CD4-positive, alpha-beta T cell treated with Interleukin-17A for 1 hour (primary cell): Measurements from ENCODE around the gene SYNE1.
"Not testable (repeated sequence)": the region's sequence is repeated elsewhere in the genome, so short reads cannot be mapped to it uniquely, and the experiment has no call there.

Experiments
- DNase-seq: peaks from one replicate; pipeline ENCODE4 v3.0.0-alpha.2; 2020

The SYNE1 gene

GRCh38 chr6:152637296-152638047 lies at the start of gene SYNE1:
TSS of gene SYNE1 (minus strand) at chr6:152637362. CDS start at chr6:152628331, 9,031 bp downstream.
- DNase-seq, result no peak

- DNase-seq, result no peak
These were observed 48.7 kb upstream of the SYNE1 start for GRCh38 chr6:152685819-152686218.

- not testable (repeated sequence) for DNase-seq
These were observed 45.8 kb upstream of the SYNE1 start for GRCh38 chr6:152682935-152683334.

- DNase-seq, result no peak
These were observed 45.0 kb upstream of the SYNE1 start for GRCh38 chr6:152682141-152682540.

GRCh38 chr6:152680879-152681517 lies 43.8 kb upstream of the SYNE1 start:
- DNase-seq, result no peak

GRCh38 chr6:152680151-152680550 lies 43.0 kb upstream of the SYNE1 start:
- no peak for DNase-seq

- DNase-seq, result no peak
These were observed 36.1 kb upstream of the SYNE1 start for GRCh38 chr6:152673236-152673635.

- DNase-seq, result no peak
These were observed 34.0 kb upstream of the SYNE1 start for GRCh38 chr6:152671171-152671570.

GRCh38 chr6:152669895-152670294 lies 32.7 kb upstream of the SYNE1 start:
- peak; percentile 7 for DNase-seq

GRCh38 chr6:152661776-152662175 lies 24.6 kb upstream of the SYNE1 start:
- no peak for DNase-seq

- no peak for DNase-seq
These were observed 14.8 kb upstream of the SYNE1 start for GRCh38 chr6:152651986-152652385.

- DNase-seq, result no peak
These were observed 10.9 kb upstream of the SYNE1 start for GRCh38 chr6:152648105-152648504.

- not testable (repeated sequence) for DNase-seq
These were observed 9.6 kb upstream of the SYNE1 start for GRCh38 chr6:152646732-152647131.

- peak; percentile 64 for DNase-seq
These were observed 5.6 kb upstream of the SYNE1 start for GRCh38 chr6:152642578-152643375.

- peak; percentile 11 for DNase-seq
These were observed 410 bp downstream of the SYNE1 start for GRCh38 chr6:152636609-152637295.

- DNase-seq, result peak; percentile 25
These were observed 1.0 kb downstream of the SYNE1 start for GRCh38 chr6:152636021-152636608.

- peak; percentile 68 for DNase-seq
These were observed 2.4 kb downstream of the SYNE1 start for GRCh38 chr6:152634773-152635172.

- no peak for DNase-seq
These were observed 4.9 kb downstream of the SYNE1 start for GRCh38 chr6:152632121-152632782.

GRCh38 chr6:152631376-152631775 lies 5.8 kb downstream of the SYNE1 start:
- no peak for DNase-seq

GRCh38 chr6:152630832-152631231 lies 6.3 kb downstream of the SYNE1 start:
- DNase-seq, result no peak

- peak; percentile 32 for DNase-seq
These were observed 11.9 kb downstream of the SYNE1 start for GRCh38 chr6:152625213-152625612.

GRCh38 chr6:152614776-152615175 lies 22.4 kb downstream of the SYNE1 start:
- not testable (repeated sequence) for DNase-seq
